ENCODE measurements around the gene IFIT5.
"Not testable (repeated sequence)": the region's sequence is repeated elsewhere in the genome, so short reads cannot be mapped to it uniquely, and the experiment has no call there.

The IFIT5 gene

GRCh38 chr10:89414146-89414878 lies at the start of gene IFIT5:
TSS of gene IFIT5 (plus strand) at chr10:89414568. CDS start at chr10:89414799, 231 bp downstream.
- peak; percentile 38 for DNase-seq

DNA sequence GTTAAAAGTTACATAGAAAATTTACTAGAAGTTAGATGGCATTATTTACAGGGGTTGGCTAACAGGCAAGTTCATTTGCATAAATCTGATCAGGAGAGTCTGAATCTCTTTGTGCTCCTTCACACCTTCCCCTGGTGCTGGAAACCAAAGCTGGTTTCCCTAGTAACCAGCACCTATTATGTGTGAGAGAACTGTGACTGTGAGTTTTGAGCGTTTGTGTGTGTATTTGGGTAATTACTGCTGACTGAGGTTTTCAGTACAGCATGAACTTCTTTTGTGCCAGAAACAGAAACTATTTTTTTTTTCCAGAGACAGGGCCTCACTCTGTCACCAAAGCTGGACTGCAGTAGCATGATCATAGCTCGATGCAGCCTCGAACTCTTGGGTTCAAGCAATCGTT lies 46.8 kb upstream of the IFIT5 start:
- DNase-seq: no peak

DNA sequence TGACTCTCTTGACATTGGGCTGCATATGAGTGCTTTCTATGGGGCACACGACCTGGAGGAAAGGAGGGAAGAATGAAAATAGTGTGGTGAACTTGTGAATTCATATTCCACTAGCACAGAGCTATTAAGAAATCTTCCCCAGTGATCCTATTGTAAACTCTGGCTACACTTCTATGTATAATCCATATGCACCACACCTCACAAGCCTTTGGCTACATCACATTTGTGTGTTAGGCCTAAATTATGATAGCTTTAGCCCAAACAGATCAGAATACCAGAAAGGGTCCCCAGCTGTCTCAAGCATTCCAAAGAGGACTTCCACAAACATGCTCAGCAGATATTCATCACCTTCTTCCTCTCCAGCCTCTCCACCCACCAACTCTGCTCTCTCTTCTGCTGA lies 46.2 kb upstream of the IFIT5 start:
- DNase-seq: no peak

- no peak for DNase-seq
Measured at GRCh38 chr10:89369156-89370105, 44.9 kb upstream of the IFIT5 start.

- DNase-seq: no peak
Measured at GRCh38 chr10:89371079-89371478, 43.3 kb upstream of the IFIT5 start.

DNA sequence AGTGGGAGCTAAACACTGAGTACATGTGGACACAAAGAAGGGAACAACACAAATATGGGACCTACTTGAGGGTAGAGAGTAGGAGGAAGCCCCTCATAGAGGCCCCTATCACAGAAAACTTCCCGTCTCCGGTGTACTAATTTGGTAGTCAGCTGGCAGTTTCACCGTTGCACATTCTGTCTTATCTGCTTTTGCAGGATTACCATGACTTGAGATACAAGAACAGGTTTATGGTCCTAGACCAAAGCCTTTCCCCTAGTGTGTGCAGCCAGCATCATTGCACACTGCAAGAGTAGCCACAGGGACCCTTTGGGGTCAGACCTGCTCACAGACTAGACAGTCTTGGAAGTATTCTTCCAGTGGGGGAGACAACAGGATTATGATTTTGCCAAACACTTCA lies 42.4 kb upstream of the IFIT5 start:
- DNase-seq: no peak

DNA sequence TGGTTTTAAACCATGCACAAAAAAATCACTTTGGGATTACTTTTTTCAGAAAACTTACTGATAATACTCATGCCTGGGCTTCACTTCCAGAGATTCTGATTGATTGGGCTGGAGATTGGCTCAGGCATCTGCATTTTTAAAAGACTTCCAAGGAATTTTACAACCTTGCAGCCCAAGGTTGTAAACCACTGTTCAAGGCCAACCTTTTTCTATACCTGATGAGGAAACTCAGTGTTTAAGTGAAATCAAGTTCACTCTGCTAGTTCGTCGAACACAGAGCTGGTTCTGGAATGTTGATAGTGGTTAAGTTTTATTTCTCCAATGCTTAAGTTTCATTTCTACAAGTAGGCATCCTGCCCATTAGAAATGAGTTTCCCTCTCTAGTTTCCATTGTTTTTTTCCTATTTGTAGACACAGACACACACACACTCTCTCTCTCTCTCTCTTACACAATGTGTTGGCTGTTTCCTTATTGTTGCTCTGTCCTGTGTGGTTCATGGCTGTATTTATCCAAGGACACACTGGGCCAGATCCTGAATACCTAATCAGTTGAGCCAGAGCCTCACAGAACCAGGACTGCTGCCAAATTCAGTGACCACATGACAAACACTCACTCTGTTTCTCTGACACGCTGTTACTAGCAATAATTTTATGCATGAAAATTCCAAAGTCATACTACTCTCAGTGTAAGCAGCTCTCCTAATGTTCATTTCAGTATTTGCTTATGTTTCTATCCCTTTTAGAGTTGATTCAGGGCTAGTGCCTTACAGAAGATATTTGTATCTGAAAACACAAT lies 40.3 kb upstream of the IFIT5 start:
- DNase-seq: no peak

DNA sequence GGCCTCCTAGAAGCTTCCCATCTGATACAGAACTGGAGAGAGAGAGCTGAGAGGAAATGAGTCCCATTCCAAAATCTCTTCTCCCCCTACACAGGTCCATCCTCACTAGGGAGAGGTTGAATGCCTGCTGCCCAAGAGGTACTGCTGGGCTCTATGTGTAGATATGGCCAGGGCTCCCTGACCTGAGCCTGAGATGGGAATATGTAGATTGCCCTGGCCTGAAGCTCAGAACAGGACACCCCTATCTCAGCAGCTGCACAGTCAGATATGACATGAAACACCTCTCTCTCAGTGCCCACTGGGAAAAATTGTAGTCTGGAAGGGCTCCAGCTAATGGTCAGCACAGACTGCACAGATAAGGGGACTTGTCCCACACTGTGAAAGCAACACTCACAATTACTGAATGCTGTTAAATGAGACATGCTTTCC lies 39.6 kb upstream of the IFIT5 start:
- no peak for DNase-seq

GRCh38 chr10:89377705-89378637 lies 36.4 kb upstream of the IFIT5 start, which contains the start of gene IFIT1B:
TSS of gene IFIT1B (plus strand) at chr10:89378056. CDS start at chr10:89378136, 80 bp downstream.
- DNase-seq: no peak

GRCh38 chr10:89379103-89379502 lies 35.3 kb upstream of the IFIT5 start:
- DNase-seq: no peak

DNA sequence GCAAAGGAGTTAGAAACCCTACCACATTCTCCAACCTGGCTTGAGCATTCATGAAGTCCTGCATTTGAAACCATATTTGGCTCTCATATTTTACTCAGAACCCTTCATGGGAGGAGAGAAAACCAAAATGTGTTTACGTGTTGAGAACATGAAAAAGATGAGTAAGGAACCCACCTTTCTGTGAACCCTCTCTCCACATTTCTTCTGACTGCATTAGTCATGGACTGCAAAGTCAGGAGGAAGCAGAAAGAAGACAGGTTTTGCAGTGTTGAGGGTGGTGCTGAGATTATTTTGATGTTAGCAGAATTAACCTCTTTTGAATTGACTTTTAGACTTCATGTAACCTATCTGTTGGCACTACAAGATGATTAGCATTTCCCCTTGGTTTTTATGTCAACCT lies 31.6 kb upstream of the IFIT5 start:
- DNase-seq: no peak

- DNase-seq: no peak
Measured at GRCh38 chr10:89384474-89385340, 29.7 kb upstream of the IFIT5 start.

DNA sequence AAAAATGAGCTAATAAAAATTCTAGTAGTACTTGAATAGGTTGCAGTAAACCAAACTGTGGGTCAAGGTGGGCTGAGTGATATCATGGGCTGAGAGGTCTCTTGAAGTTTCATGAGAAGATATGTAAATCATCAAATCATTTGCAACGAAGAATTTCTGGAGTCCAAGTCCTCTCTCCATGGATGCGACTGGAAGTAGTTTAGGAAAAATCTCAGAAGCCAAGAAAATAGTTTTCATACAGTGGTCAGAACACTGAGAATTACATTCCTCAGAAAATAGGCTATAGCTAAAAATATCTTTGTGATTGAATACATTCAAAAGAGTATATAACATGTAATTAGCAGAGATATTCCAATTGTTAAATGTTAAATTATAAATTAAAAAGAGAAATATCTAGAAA lies 25.6 kb upstream of the IFIT5 start:
- DNase-seq: no peak

DNA sequence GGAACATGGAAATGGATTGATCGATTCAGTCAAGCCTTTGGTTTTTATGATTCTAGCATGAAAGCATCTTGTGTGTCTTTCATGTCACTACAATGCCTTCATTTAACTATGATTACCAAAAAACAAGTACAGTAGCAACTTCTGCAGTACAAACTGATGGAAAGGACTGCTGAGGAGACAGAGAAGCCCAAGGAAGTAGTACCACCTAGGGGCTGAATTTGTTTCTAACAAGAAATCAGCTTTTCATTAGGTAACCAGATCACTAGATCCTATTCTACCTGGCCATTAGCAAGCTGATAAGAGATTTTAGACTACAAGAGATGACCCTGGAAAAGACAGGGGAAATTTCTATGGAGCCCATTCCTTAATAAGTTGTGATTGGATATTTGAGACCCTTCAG lies 25.1 kb upstream of the IFIT5 start:
- no peak for DNase-seq

GRCh38 chr10:89390476-89391225 lies 23.7 kb upstream of the IFIT5 start:
- DNase-seq: peak; percentile 23

GRCh38 chr10:89391226-89391576 lies 23.2 kb upstream of the IFIT5 start:
- not testable (repeated sequence) for DNase-seq

- no peak for DNase-seq
Measured at GRCh38 chr10:89391907-89392756, 22.2 kb upstream of the IFIT5 start, which contains the start of gene IFIT1. TSS of gene IFIT1 (plus strand) at chr10:89392623. CDS start at chr10:89392713, 90 bp downstream.

DNA sequence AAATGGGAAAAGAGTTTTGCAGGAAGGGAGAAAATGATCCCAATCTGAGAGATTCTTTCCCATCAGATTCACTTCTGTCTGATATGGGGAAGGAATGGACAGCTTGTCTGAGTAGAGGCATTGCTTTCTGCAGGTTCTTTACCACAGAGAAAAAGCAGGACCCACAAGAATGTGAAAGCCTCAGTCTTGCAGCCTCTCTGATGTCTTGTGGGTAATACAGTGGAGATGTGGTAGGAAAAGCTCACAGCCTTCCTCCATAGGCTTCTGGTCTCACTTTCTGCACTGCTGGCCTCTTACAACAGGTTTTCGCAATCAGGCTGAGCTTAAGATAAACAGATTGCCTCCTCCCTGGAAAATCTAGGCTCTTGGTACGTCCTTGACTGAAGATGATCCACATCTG lies 21.4 kb upstream of the IFIT5 start:
- no peak for DNase-seq

DNA sequence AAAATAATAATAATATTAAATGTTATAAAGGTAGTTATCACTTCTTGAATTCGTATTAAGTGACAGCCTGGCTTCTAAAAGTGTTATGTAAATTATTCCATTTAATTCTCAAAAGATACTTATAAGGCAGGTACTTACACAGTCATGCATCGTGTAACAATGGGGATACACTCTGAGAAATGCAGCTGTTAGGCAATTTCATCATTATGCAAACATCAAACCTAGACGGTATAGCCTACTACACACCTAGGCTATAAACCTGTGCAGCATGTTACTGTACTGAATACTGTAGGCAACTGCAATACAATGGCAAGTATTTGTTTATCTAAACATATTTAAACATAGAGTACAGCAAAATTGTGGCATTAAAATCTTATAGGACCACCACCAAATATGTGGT lies 20.5 kb upstream of the IFIT5 start:
- DNase-seq: peak; percentile 11

Measured in NCI-H510A (cell line).